Eye (tissue), 1 donor: Measurements from ENCODE around the gene HLA-A.
A peak's percentile ranks its signal among the peaks of the same experiment; 100 is the strongest.
"Not testable (repeated sequence)": the region's sequence is repeated elsewhere in the genome, so short reads cannot be mapped to it uniquely, and the experiment has no call there.

Experiments
- DNase-seq: peaks from one replicate; pipeline ENCODE4 v3.0.0-alpha.2; 2015

HLA-A gene

DNA sequence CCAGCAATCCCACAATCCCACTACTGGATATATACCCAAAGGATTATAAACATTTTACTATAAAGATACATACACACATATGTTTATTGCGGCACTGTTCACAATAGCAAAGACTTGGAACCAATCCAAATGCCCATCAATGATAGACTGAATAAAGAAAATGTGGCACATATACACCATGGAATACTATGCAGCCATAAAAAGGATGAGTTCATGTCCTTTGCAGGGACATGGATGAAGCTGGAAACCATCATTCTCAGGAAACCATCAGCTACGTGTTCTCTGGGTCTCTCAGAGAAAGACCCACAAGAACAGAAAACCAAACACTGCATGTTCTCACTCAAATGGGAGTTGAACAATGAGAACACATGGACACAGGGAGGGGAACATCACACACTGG is 21.4 kb downstream of the HLA-A start:
- not testable (repeated sequence) for DNase-seq

DNA sequence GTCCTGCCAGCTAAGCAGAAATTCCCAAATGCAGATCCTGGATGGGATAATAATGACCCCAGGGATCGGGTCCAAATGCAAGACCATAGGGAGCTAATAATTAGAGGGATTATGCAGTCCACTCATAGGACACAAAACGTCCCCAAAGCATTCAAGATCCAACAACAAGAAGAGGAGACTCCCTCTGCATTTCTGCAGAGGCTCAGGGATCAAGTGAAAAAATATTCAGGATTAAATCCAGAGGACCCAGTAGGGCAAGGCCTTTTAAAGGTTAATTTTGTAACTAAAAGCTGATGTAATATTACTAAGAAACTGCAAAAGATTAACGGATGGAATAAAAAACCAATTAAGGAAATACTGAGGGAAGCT is 22.2 kb downstream of the HLA-A start:
- DNase-seq: no peak

GRCh38 chr6:29964887-29965562 is 22.7 kb downstream of the HLA-A start:
- DNase-seq: peak; percentile 74

GRCh38 chr6:29965563-29965872 is 23.2 kb downstream of the HLA-A start:
- no peak for DNase-seq

DNA sequence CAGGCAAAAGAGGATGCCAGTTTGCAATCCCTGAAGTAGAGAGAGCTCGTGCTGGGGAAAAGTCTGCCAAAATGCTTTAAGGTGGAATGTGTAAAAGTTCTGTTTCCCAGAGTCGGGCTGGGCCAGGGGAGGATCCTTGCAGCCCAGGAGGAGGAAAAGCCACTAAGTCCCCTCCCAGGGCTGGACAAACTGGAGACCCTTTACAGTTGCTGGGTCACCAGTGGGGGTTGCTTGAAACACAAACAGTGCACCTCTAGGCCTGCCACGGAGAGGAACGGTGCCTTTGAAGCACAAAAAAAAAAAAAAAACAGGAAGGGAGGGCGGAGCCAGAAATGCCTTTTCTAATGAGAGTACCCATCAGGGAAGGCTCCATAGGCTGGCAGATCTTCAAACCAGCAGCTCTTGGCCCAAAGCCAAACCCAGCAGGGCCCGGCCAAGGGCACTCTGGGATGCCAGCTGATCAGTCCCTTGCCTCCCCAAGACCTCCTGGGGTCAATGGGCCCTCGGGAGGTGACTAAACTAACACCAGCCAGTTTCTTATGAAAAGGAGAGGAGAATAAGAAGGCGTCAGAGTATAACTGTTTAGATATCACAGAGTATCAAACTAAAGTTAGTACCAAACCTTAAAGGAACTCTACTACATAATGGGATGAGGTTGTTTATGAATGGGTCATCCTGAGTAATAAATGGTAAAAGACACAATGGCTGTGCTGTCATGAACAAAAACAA is 23.7 kb downstream of the HLA-A start:
- DNase-seq: peak; percentile 65

DNA sequence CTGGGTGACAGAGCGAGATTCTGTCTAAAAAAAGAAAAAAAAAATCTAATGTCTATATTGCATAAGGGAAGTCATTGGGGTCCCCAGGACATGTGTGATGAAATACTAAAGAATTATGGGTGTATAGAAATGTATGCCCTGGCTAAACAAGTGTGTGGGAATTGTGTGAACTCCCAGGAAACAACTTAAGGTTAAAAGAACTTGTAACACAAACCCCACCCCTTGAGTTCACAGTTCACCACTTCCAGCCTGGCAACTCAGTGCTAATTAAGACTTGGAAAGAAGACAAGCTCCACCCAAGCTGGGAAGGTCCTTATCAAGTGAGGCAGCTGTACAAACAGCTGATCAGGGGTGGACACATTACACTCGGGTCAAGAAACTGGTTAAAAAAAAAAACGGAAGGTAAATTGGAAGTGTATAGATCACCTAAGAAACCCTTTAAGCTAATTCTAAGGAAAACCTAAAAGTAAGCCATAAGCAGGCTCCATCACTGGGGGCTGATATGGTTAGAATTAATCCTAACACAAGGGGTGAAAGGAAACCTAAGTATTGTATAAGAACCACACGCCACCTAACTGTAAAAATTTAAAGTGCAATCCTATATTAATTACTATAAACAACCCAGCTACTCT is 25.2 kb downstream of the HLA-A start:
- DNase-seq: peak; percentile 58

GRCh38 chr6:29968130-29968529 is 25.8 kb downstream of the HLA-A start:
- no peak for DNase-seq

GRCh38 chr6:29968905-29969304 is 26.6 kb downstream of the HLA-A start:
- no peak for DNase-seq

GRCh38 chr6:29970711-29971110 is 28.4 kb downstream of the HLA-A start:
- no peak for DNase-seq

DNA sequence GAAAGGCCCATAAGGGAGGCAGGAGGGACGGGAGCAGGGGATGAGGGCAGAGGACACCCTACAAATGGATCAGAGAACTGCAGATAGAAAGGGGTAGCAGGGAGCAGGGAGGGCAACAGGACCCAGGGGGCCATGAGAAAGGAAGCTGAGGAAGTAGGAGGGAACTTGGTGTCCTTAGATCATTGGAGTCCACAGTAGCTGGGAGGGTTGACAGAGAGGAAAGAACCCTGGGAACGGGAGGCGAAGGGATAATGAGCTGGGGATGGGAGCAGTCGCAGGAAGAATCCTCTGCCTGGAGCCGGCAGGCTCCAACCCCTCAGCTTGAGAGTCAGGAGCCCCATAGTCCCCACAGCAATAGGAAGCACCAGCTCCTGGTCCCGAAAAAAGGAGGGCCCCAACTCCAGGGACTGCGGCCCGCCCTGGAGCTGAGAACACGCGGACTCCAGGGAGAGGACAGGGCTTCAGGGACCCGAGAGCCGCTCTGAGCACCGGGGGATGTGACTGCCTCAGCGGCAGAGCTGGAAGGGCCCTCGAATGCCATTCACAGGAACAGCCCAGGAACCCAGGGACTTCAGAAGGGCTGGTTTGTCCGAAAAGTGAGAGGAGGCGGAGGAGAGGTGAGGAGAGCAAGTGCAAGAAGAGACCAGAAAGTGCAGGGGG is 32.7 kb downstream of the HLA-A start:
- peak; percentile 55 for DNase-seq

GRCh38 chr6:29975561-29975907 is 33.2 kb downstream of the HLA-A start:
- DNase-seq: peak; percentile 60

DNA sequence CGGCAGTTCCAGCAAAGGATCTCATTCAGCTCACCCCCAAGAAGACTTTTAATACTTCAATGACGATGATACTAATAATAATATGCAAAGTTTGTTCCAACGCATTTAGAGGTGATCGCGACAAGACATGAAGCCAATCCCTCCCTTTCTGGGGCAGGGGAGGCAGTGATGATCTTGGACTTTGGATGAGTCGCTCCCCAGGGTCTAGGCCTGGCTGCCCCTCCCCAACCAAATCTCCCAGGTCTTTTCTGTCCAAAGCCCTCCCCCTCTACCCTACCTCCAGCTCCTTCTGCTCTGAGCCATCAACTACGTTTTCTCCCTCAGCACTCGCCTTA is 33.9 kb downstream of the HLA-A start:
- DNase-seq: no peak

DNA sequence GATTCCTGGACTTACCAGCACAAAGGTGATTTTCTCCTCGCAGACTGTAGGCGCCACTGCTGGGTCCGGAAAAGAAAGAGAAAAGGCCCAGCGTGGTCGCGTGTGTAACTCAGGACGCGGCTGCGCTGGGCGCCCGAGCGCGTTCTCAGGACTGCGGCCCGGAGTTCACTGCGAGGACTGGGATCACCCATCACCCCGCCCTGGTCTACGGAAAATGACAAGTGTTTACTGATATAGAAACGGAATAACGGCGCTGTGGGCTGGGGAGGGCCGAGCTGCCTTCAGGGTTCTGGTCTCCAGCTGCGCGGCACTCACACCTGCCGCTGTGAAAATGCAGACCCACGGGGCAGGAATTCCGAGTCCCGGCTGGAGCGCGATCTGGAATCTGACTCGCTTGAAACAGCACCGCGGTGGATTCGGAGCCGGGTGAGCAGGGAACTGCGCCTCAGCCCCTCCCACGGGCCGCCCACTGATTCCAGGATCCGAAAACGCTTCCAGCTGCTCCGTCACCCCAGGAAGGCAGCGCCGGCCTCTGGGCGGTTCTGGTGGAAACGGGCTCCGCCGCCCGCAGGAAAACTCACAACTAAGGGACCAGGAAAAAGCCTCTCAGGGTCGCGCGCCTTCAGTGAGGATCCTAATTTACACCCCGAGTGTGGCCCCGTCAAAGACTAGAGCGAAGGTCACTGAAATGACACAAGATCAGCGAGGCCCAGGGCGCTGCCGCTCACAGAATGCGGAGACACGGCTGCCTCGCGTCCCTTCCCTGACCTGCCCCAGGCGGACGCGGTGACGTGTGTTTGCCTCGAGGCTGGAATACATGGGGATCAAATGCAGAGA is 34.5 kb downstream of the HLA-A start:
- DNase-seq: peak; percentile 93

GRCh38 chr6:29977425-29977727 is 35.0 kb downstream of the HLA-A start:
- no peak for DNase-seq

GRCh38 chr6:29980013-29980412 is 37.7 kb downstream of the HLA-A start:
- not testable (repeated sequence) for DNase-seq

GRCh38 chr6:29980511-29980910 is 38.2 kb downstream of the HLA-A start:
- no peak for DNase-seq

DNA sequence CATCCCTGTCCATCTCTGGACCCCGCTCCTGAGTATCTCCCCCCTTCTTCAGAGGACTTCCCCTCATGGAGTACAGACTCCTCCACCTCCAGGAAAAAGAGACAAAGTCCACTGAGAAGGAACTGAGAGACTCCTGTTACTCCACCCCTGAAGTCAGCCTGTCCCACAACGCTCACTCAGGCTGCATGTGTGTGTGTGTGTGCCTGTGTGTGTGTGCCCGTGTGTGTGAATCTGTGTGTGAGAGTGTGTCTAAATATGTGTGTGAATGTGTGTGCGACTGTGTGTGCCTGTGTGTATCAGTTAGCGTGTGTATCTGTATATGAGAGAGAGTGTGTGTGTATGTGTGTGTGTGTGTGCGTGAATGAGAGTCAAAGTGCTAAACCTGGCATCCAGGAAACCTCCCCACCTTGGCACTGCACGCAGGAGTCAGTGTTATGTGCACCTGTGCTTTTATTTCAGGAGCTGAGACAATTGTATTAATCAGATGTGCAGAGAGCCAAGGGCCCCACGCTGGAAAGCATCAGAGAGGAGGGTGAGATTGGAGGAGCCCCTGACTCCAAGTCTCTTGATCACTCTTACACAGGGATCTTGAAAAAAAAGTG is 39.0 kb downstream of the HLA-A start:
- no peak for DNase-seq

- DNase-seq: no peak
Measured at GRCh38 chr6:29982097-29982496, 39.8 kb downstream of the HLA-A start.

DNA sequence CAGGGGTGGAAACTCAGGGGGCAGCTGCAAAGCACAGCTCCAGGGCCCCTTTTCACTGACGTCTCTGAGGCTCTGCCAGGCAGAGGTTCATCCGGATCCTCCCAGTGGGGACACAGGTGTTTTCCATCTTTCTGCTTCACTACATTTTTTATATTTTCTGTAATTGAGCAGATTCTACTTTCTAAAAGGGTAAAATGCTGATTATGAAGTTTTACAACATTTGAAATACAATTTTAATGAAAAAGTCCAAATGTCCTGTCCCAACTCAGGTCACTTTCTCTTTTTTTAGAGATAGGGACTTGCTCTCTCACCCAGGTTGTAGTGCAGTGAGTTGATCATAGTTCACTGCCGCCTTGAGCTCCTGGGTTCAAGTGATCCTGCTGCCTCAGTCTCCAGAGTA is 41.9 kb downstream of the HLA-A start:
- DNase-seq: no peak

DNA sequence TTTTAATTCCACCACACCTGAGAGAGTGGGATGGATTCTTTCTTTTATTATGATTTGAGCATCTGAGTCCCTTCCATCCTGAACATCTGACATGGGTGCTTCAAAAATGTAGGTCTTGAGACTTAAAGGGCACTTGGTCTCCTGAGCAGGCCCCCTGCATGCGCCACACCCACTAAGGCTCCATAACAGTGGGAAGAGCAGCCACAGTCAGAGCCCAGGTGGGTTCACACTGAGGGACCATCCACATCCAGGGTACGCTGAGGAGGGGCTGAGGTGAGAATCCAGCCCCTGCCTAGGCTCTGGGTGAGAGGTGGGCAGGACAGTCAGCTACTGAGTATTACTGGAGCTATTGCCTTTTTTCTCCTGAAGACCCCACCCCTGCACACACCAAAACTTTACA is 42.7 kb downstream of the HLA-A start:
- no peak for DNase-seq

GRCh38 chr6:29986179-29986781 is 43.9 kb downstream of the HLA-A start:
- no peak for DNase-seq

- no peak for DNase-seq
Measured at GRCh38 chr6:29989211-29989610, 46.9 kb downstream of the HLA-A start.

DNA sequence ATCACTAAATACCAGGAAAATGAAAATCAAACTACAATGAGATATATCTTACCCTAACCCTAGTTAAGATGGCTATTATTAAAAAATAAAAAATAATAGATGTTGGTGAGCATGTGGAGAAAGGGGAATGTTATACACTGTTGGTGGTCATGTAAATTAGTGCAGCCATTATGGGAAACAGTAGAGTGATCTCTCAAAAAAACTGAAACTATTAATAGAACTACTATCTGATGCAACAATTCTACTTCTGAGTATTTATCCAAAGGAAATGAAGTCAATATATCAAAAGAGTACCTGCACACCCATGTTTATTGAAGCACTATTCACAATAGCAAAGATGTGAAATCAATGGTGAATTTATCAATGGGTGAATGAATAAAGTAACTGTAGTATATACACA is 48.6 kb downstream of the HLA-A start:
- DNase-seq: no peak
